ENCODE data around the gene SMARCC2. TPM values are rescaled to one million over a fixed set of nuclear protein-coding genes. Genes with fewer than 3 reads are reported as not detected.
A peak's percentile ranks its signal among the peaks of the same experiment; 100 is the strongest.

Gene SMARCC2
- total and polyA plus RNA-seq, 2 of the 13 experiments (the other 11 are each of a cell fraction or from before 2014, with no cell fraction given) = 21.3 to 24.1 TPM

GRCh38 chr12:56158029-56158925 is 31.0 kb downstream of the SMARCC2 start, which contains the start of gene MYL6 (continued):
- TF ChIP-seq ATF3 (CRISPR knock-in tag; IDR thresholded peaks at IDR 0.05) (peak; percentile 85), SIX4 (CRISPR knock-in tag; IDR thresholded peaks at IDR 0.05) (no peak), LCORL (IDR thresholded peaks at IDR 0.05) (no peak), LCORL (CRISPR knock-in tag; IDR thresholded peaks at IDR 0.05) (peak; percentile 36; the same call in 1 of the 2 replicates), ETV5 (CRISPR knock-in tag; IDR thresholded peaks at IDR 0.05; ENCODE audit: borderline replicate concordance) (peak; percentile 26; the same call in 1 of the 2 replicates), MTA3 (CRISPR knock-in tag; IDR thresholded peaks at IDR 0.05) (no peak), AFF4 (CRISPR knock-in tag; IDR thresholded peaks at IDR 0.05) (peak; percentile 54; the same call in 1 of the 2 replicates), MXI1 (IDR thresholded peaks at IDR 0.05; ENCODE audit: borderline replicate concordance, low read depth, low read length) (peak; percentile 67; the same call in 1 of the 3 replicates), STAT6 (CRISPR knock-in tag; IDR thresholded peaks at IDR 0.05; ENCODE audit: borderline replicate concordance) (no peak), CBFB (CRISPR knock-in tag; IDR thresholded peaks at IDR 0.05) (no peak), CSRNP1 (CRISPR knock-in tag; IDR thresholded peaks at IDR 0.05) (peak; percentile 62; the same call in 1 of the 2 replicates), TP53 (CRISPR knock-in tag; conservative IDR thresholded peaks at IDR 0.05) (no peak), NFE2L2 (IDR thresholded peaks at IDR 0.05; ENCODE audit: low read length) (no peak), ZNF235 (CRISPR knock-in tag; IDR thresholded peaks at IDR 0.05; ENCODE audit: borderline replicate concordance) (peak; percentile 64; the same call in 1 of the 2 replicates), SSRP1 (CRISPR knock-in tag; IDR thresholded peaks at IDR 0.05) (no peak), CTCF (CRISPR knock-in tag; IDR thresholded peaks at IDR 0.05) (no peak), TOPORS (CRISPR knock-in tag; IDR thresholded peaks at IDR 0.05) (no peak)
